NT2/D1 (cell line): Measurements from ENCODE around the gene ADGRD1.

Experiments
- YY1 ChIP-seq: IDR thresholded peaks from 2 replicates; pipeline ENCODE4 v1.6.1; 2011; ENCODE audit not compliant: insufficient read length, insufficient read depth
- ZNF274 ChIP-seq: IDR thresholded peaks from 2 replicates; pipeline ENCODE4 v1.6.1; 2011; ENCODE audit warnings: mild to moderate bottlenecking, low read depth, low read length

- TF ChIP-seq YY1 (no peak), ZNF274 (no peak)
Measured at GRCh38 chr12:131146173-131146675, 192.5 kb downstream of the ADGRD1 start.
